ENCODE data around the gene OR4K1.

DNA sequence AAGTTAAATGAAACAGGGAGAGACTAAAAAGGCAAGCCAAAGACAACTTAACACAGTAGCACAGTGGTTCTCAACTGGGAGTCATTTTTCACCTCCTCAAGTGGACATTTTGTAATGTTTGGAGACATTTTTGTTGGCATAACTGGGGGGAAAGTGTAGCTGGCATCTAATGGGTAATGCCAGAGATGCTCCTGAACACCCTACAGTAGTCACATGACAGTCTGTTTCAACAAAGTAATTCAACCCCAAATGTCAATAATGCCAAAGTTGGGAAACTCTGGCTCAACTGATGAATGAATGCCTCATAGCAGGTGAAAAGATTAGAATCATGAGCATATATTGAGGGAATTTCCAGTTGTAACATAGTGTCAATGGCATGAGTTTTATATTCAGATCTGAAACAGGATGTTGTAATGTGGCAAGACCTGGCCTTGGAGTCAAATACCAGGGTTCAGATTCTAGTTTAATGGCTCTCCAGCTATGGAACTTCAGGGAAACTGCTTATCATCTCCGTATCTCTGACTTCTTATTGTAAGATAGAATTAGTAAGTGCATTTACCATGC lies 12.7 kb upstream of the OR4K1 start:
- no peak for TF ChIP-seq CTCF (IDR thresholded peaks at IDR 0.05 in 2 of 3, conservative IDR thresholded peaks at IDR 0.05 in 1 of 3; ENCODE audit: borderline replicate concordance in 1 of 3, insufficient read depth in 1 of 3, low read depth in 2 of 3, low read length in 2 of 3)
- TF ChIP-seq POLR2AphosphoS5 (IDR thresholded peaks at IDR 0.05; ENCODE audit: low read depth, low read length): no peak
- TF ChIP-seq SP1 (IDR thresholded peaks at IDR 0.05; ENCODE audit: low read depth): no peak
- no peak for TF ChIP-seq POLR2A (IDR thresholded peaks at IDR 0.05; ENCODE audit: borderline replicate concordance, extremely low read depth, insufficient read depth, insufficient read length)
- no peak for TF ChIP-seq TCF7L2 (IDR thresholded peaks at IDR 0.05; ENCODE audit: borderline replicate concordance, extremely low read depth, insufficient read depth, insufficient read length)
- TF ChIP-seq ZNF274 (IDR thresholded peaks at IDR 0.05; ENCODE audit: low read depth, low read length): no peak
- no peak for TF ChIP-seq CBX3 (IDR thresholded peaks at IDR 0.05; ENCODE audit: low read depth)
- no peak for TF ChIP-seq REST (IDR thresholded peaks at IDR 0.05; ENCODE audit: low read depth)
- no peak for TF ChIP-seq YY1 (IDR thresholded peaks at IDR 0.05; ENCODE audit: extremely low read depth, insufficient replicate concordance, low read depth, low read length)

Measured in HCT116 (cell line).